Endodermal cell (in vitro differentiated cells): Measurements from ENCODE around the gene GPR39. TPM values are rescaled to one million over a fixed set of nuclear protein-coding genes. Genes with fewer than 3 reads are reported as not detected.

Source experiments
- DNase-seq: peaks from one replicate; pipeline ENCODE4 v3.0.0-alpha.2; 2017
- H3K27ac ChIP-seq: 2 replicates; pipeline ENCODE4 v1.5.1; 2013; ENCODE audit warnings: mild to moderate bottlenecking, low read depth, low read length, moderate library complexity
- H3K27me3 ChIP-seq: 2 replicates; pipeline ENCODE4 v1.6.1; 2013; ENCODE audit warnings: mild to moderate bottlenecking, low read length, moderate library complexity; ENCODE audit not compliant: insufficient read depth, control insufficient read depth, poor library complexity, severe bottlenecking
- H3K36me3 ChIP-seq: 2 replicates; pipeline ENCODE4 v1.7.0; 2013; ENCODE audit warnings: mild to moderate bottlenecking, low read length, moderate library complexity; ENCODE audit not compliant: control insufficient read depth, insufficient read depth
- H3K4me1 ChIP-seq: one replicate; pipeline ENCODE4 v1.7.0; 2013; ENCODE audit warnings: low read length; ENCODE audit not compliant: control insufficient read depth, insufficient read depth
- H3K4me3 ChIP-seq: 2 replicates; pipeline ENCODE4 v1.5.1; 2013; ENCODE audit warnings: mild to moderate bottlenecking, low read length, moderate library complexity
- H3K9ac ChIP-seq: 2 replicates; pipeline ENCODE4 v1.6.1; 2013; ENCODE audit warnings: mild to moderate bottlenecking, low read length, moderate library complexity; ENCODE audit not compliant: poor library complexity, severe bottlenecking; ENCODE audit errors: extremely low read depth
- H3K9me3 ChIP-seq: 2 replicates; pipeline ENCODE4 v1.6.1; 2013; ENCODE audit warnings: mild to moderate bottlenecking, low read length, moderate library complexity; ENCODE audit not compliant: control insufficient read depth
- H3K27ac Mint-ChIP-seq: 2 replicates; pipeline ENCODE4 v1.8.0; 2020; ENCODE audit warnings: mixed read lengths
- H3K27me3 Mint-ChIP-seq: 2 replicates; pipeline ENCODE4 v1.8.0; 2021; ENCODE audit warnings: mild to moderate bottlenecking, mixed read lengths; ENCODE audit not compliant: insufficient read depth
- H3K36me3 Mint-ChIP-seq: 2 replicates; pipeline ENCODE4 v1.8.0; 2020; ENCODE audit warnings: low read depth, mixed read lengths
- H3K4me1 Mint-ChIP-seq: 2 replicates; pipeline ENCODE4 v1.8.0; 2020; ENCODE audit warnings: mixed read lengths
- H3K4me3 Mint-ChIP-seq: 2 replicates; pipeline ENCODE4 v1.8.0; 2020; ENCODE audit warnings: mild to moderate bottlenecking, moderate library complexity, mixed read lengths
- H3K9me3 Mint-ChIP-seq: 2 replicates; pipeline ENCODE4 v1.8.0; 2020; ENCODE audit warnings: mild to moderate bottlenecking, mixed read lengths
- CTCF ChIP-seq: fragments of 200-600 bp; sonication (generic); conservative IDR thresholded peaks from 2 replicates; pipeline ENCODE4 v1.5.0; 2021; ENCODE audit warnings: antibody characterized with exemption, mild to moderate bottlenecking
- WGBS, 2 experiments: methylation state at CpG; one replicate each; pipeline versions ENCODE4 v1.1.5 to v1.1.7; 2013; ENCODE audit warnings: missing lambda C conversion rate in 2 of 2, mixed read lengths in 1 of 2; ENCODE audit not compliant: insufficient coverage in 1 of 2, insufficient read length in 1 of 2; 5-methylcytosine and 5-hydroxymethylcytosine counted together
- total RNA-seq, 2 donors: library from RNA; stranded (reverse); fragmentation: NEBNext Ultra II Directional in 1 of 2; extraction: Animal tissue kit (Norgen Biotek cat#: 25700) in 1 of 2; gene quantifications; 2 replicates in 1 of 2; 3 replicates in 1 of 2; pipeline ENCODE4 v1.2.1, GENCODE V29; 2021

GPR39 gene
- total RNA-seq, 2 donors from 2014 or later: 9.4 to 14.6 TPM

- Mint-ChIP-seq H3K27me3 (peaks cover 19% of the 10 kb centered on the region), H3K36me3 (no peaks in the 10 kb centered on the region), H3K4me1 (no peaks in the 10 kb centered on the region), H3K4me3 (no peak overlapping the region), H3K27ac (no peak overlapping the region), H3K9me3 (no peaks in the 10 kb centered on the region)
- 100% methylated on average over 1 of the region's 2 CpGs; no CpG with 5 or more reads in 1 of the 2 experiments for WGBS, 2 experiments
- no peaks in the 10 kb centered on the region for H3K4me1 ChIP-seq
- no peak for DNase-seq
- no peak overlapping the region for H3K4me3 ChIP-seq
- no peaks in the 10 kb centered on the region for H3K9me3 ChIP-seq
- no peak overlapping the region for H3K27ac ChIP-seq
- H3K36me3 ChIP-seq: no peaks in the 10 kb centered on the region
- no peak for TF ChIP-seq CTCF
- H3K9ac ChIP-seq: no peak overlapping the region
- no peaks in the 10 kb centered on the region for H3K27me3 ChIP-seq
Measured at GRCh38 chr2:132676999-132677398, 260.4 kb downstream of the GPR39 start.

GRCh38 chr2:132677661-132678060 is 261.1 kb downstream of the GPR39 start:
- Histone ChIP-seq H3K9ac (no peak overlapping the region), H3K4me3 (no peak overlapping the region), H3K9me3 (no peaks in the 10 kb centered on the region), H3K27me3 (no peaks in the 10 kb centered on the region), H3K27ac (no peak overlapping the region), H3K36me3 (no peaks in the 10 kb centered on the region), H3K4me1 (no peaks in the 10 kb centered on the region)
- DNase-seq: no peak
- H3K4me1 Mint-ChIP-seq: no peaks in the 10 kb centered on the region
- TF ChIP-seq CTCF: no peak
- H3K27me3 Mint-ChIP-seq: peaks cover 12% of the 10 kb centered on the region
- H3K9me3 Mint-ChIP-seq: no peaks in the 10 kb centered on the region
- H3K4me3 Mint-ChIP-seq: no peak overlapping the region
- WGBS, 2 experiments: 95 to 96% methylated on average over 5 of the region's 5 CpGs
- no peaks in the 10 kb centered on the region for H3K36me3 Mint-ChIP-seq
- no peak overlapping the region for H3K27ac Mint-ChIP-seq

DNA sequence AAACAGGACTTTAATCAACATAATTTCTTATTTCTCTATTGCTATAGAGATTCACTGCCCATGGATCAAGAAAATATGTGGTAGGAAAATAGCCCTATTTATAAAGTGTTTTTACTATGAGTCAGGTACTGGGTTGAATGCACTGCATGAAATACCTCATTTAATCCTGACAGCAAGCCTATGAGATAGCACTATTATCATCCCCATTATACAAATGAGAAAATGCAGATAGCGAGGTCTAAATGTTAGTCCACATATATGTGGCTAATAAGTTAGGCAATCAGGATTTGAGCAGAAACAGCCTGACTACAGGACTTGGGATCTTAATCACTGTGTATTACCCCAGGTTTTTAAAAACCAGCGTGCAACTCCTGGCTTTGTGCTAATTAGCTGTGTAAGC is 261.9 kb downstream of the GPR39 start:
- no peak for DNase-seq
- H3K4me3 ChIP-seq: no peak overlapping the region
- no peaks in the 10 kb centered on the region for H3K9me3 Mint-ChIP-seq
- 90 to 95% methylated on average over 1 to 2 of the region's 2 CpGs for WGBS, 2 experiments
- H3K9me3 ChIP-seq: no peaks in the 10 kb centered on the region
- no peaks in the 10 kb centered on the region for H3K36me3 ChIP-seq
- peaks cover 8% of the 10 kb centered on the region for H3K27me3 Mint-ChIP-seq
- H3K27ac ChIP-seq: no peak overlapping the region
- H3K4me3 Mint-ChIP-seq: no peak overlapping the region
- no peak overlapping the region for H3K27ac Mint-ChIP-seq
- no peak for TF ChIP-seq CTCF
- no peaks in the 10 kb centered on the region for H3K36me3 Mint-ChIP-seq
- no peaks in the 10 kb centered on the region for H3K27me3 ChIP-seq
- H3K4me1 Mint-ChIP-seq: no peaks in the 10 kb centered on the region
- H3K9ac ChIP-seq: no peak overlapping the region
- no peaks in the 10 kb centered on the region for H3K4me1 ChIP-seq
